HCT116 (cell line): Measurements from ENCODE around the gene KRT17. TPM values are rescaled to one million over a fixed set of nuclear protein-coding genes. Genes with fewer than 3 reads are reported as not detected.

Experiments used
- ATAC-seq: fragments of 200-7000 bp; cut with Tn5 transposase; 2 replicates; pipeline ENCODE4 v1.9.1; 2020; ENCODE audit warnings: mild to moderate bottlenecking, moderate library complexity
- BruUV-seq: library from RNA; stranded (reverse); fragments of 400-500 nt; replicated peaks from 2 replicates; lab custom pipeline; 2021; lab: Mats Ljungman, UMichigan
- CTCF ChIA-PET: fragments of 300-600 bp; sonication (Branson Sonifier 250); formaldehyde crosslinking; loops from one replicate; lab custom pipeline; 2021; ENCODE audit warnings: antibody characterized with exemption; lab: Charles Lee
- POLR2A ChIA-PET: fragments of 300-600, 350-600 bp; sonication (Branson Sonifier 250); formaldehyde crosslinking; loops from one replicate; lab custom pipeline; 2021; ENCODE audit warnings: antibody characterized with exemption; lab: Charles Lee
- RAD21 ChIA-PET, 2 experiments: fragments of 300-600 bp; sonication (Branson Sonifier 250); formaldehyde crosslinking; loops; one replicate each; lab custom pipeline; 2023; ENCODE audit warnings: low total read pairs in 2 of 2; ENCODE audit not compliant: uncharacterized antibody in 2 of 2, unreplicated experiment in 2 of 2, low non-redundant PET in 1 of 2; lab: Charles Lee
- DNase-seq: peaks from one replicate; pipeline ENCODE4 v3.0.0-alpha.2; 2010; ENCODE audit warnings: low read depth, low spot score
- H2AFZ ChIP-seq: fragments of 200-600 bp; shearing (Covaris generic), sonication (generic); 2 replicates; pipeline ENCODE4 v1.6.1; 2017; ENCODE audit warnings: low read depth, mixed run types, mixed read lengths, antibody characterized with exemption, low read length; ENCODE audit not compliant: poor library complexity, severe bottlenecking
- H3K27ac ChIP-seq: 2 replicates; pipeline ENCODE4 v1.5.1; 2012; ENCODE audit warnings: low read depth, low read length
- H3K27me3 ChIP-seq: fragments of 200-600 bp; sonication (generic); 2 replicates; pipeline ENCODE4 v1.6.1; 2016; ENCODE audit warnings: mixed run types, low read length, mixed read lengths; ENCODE audit not compliant: insufficient read depth
- H3K36me3 ChIP-seq, 2 experiments: fragments of 200-500 bp in 1 of 2; fragments of 200-600 bp in 1 of 2; sonication (Bioruptor generic) in 1 of 2; sonication (generic) in 1 of 2; 2 replicates each; pipeline versions ENCODE4 v1.5.1 to v1.6.1; 2014 to 2016; ENCODE audit warnings: low read length in 2 of 2, inconsistent platforms in 1 of 2, mixed read lengths in 1 of 2, mixed run types in 1 of 2; ENCODE audit not compliant: insufficient read depth in 2 of 2, control insufficient read depth in 1 of 2
- H3K4me1 ChIP-seq, 2 experiments: fragments of 200-600 bp in 1 of 2; sonication (generic) in 1 of 2; 2 replicates each; pipeline versions ENCODE4 v1.5.1 to v1.6.1; 2012 to 2017; ENCODE audit warnings: low read length in 2 of 2, inconsistent platforms in 1 of 2, mild to moderate bottlenecking in 1 of 2, mixed read lengths in 1 of 2, mixed run types in 1 of 2, moderate library complexity in 1 of 2; ENCODE audit not compliant: insufficient read depth in 2 of 2, control insufficient read depth in 1 of 2
- H3K4me2 ChIP-seq: fragments of 200-600 bp; sonication (generic); 2 replicates; pipeline ENCODE4 v1.6.1; 2017; ENCODE audit warnings: mixed run types, low read length, mixed read lengths
- H3K4me3 ChIP-seq, 2 experiments: fragments of 200-600 bp in 1 of 2; sonication (generic) in 1 of 2; replicated peaks in 1 of 2; 2 replicates each; pipeline ENCODE4 v1.5.1; 2011 to 2016; ENCODE audit warnings: low read length in 2 of 2, control low read depth in 1 of 2, low read depth in 1 of 2, mild to moderate bottlenecking in 1 of 2, mixed read lengths in 1 of 2, mixed run types in 1 of 2
- H3K79me2 ChIP-seq: fragments of 200-600 bp; sonication (generic); 2 replicates; pipeline ENCODE4 v1.6.1; 2017; ENCODE audit warnings: mild to moderate bottlenecking, mixed run types, low read length, moderate library complexity, mixed read lengths; ENCODE audit not compliant: insufficient read depth
- H3K9ac ChIP-seq: fragments of 200-600 bp; sonication (generic); 2 replicates; pipeline ENCODE4 v1.6.1; 2016; ENCODE audit warnings: low read length, mixed read lengths
- H3K9me2 ChIP-seq: fragments of 200-600 bp; sonication (generic), shearing (Covaris generic); 2 replicates; pipeline ENCODE4 v1.6.1; 2017; ENCODE audit warnings: mixed run types, mild to moderate bottlenecking, moderate library complexity; ENCODE audit not compliant: insufficient read depth
- H3K9me3 ChIP-seq, 2 experiments: fragments of 200-500 bp in 1 of 2; fragments of 200-600 bp in 1 of 2; sonication (Bioruptor generic) in 1 of 2; sonication (generic) in 1 of 2; 2 replicates each; pipeline ENCODE4 v1.6.1; 2014 to 2017; ENCODE audit warnings: low read length in 2 of 2, mixed read lengths in 2 of 2, inconsistent platforms in 1 of 2, low read depth in 1 of 2, mild to moderate bottlenecking in 1 of 2, mixed run types in 1 of 2, moderate library complexity in 1 of 2; ENCODE audit not compliant: control insufficient read depth in 1 of 2, insufficient read depth in 1 of 2
- H4K20me1 ChIP-seq: fragments of 200-600 bp; sonication (generic), shearing (Covaris generic); 2 replicates; pipeline ENCODE4 v1.6.1; 2017; ENCODE audit warnings: mixed run types, mild to moderate bottlenecking, moderate library complexity; ENCODE audit not compliant: insufficient read depth
- CEBPB ChIP-seq: IDR thresholded peaks from 2 replicates; pipeline ENCODE4 v1.6.1; 2012; ENCODE audit warnings: low read depth
- FOSL1 ChIP-seq: IDR thresholded peaks from 2 replicates; pipeline ENCODE4 v1.6.1; 2012; ENCODE audit warnings: low read depth
- JUND ChIP-seq: IDR thresholded peaks from 2 replicates; pipeline ENCODE4 v1.6.1; 2012
- POLR2A ChIP-seq: IDR thresholded peaks from 2 replicates; pipeline ENCODE4 v1.7.0; 2011; ENCODE audit warnings: borderline replicate concordance; ENCODE audit not compliant: insufficient read depth, insufficient read length; ENCODE audit errors: extremely low read depth
- SP1 ChIP-seq: IDR thresholded peaks from 2 replicates; pipeline ENCODE4 v1.6.1; 2012; ENCODE audit warnings: low read depth
- TCF7L2 ChIP-seq: IDR thresholded peaks from 2 replicates; pipeline ENCODE4 v1.7.0; 2011; ENCODE audit warnings: borderline replicate concordance, inconsistent platforms; ENCODE audit not compliant: insufficient read depth, insufficient read length; ENCODE audit errors: extremely low read depth
- YY1 ChIP-seq: IDR thresholded peaks from 2 replicates; pipeline ENCODE4 v1.6.1; 2011; ENCODE audit warnings: low read length, low read depth, moderate library complexity, mild to moderate bottlenecking; ENCODE audit not compliant: insufficient replicate concordance; ENCODE audit errors: extremely low read depth
- ZFX ChIP-seq: fragments of 450-650 bp; IDR thresholded peaks from 2 replicates; pipeline ENCODE4 v1.6.1; 2017
- intact Hi-C: fragments of 100-400 bp; cut with micrococcal nuclease; formaldehyde crosslinking; loops from 2 replicates; pipeline ENCODE4 v1.10.0; 2022
- total RNA-seq: library from RNA; stranded (reverse); gene quantifications from one replicate; pipeline ENCODE4 v1.2.1, GENCODE V29; 2021; ENCODE audit not compliant: unreplicated experiment
- TF ChIP-seq, protein P1 (sequence below): IDR thresholded peaks from 2 replicates; pipeline ENCODE4 v1.6.1; 2012; ENCODE audit warnings: low read depth
- TF ChIP-seq, protein P2 (sequence below): IDR thresholded peaks from 2 replicates; pipeline ENCODE4 v1.6.1; 2012
- TF ChIP-seq, protein P3 (sequence below), 3 experiments: fragments of 200-600 bp in 1 of 3; sonication (generic) in 1 of 3; IDR thresholded peaks in 2 of 3; conservative IDR thresholded peaks in 1 of 3; 2 replicates each; pipeline ENCODE4 v1.5.1; 2012 to 2017; ENCODE audit warnings: low read depth in 2 of 3, low read length in 2 of 3, antibody characterized with exemption in 1 of 3, borderline replicate concordance in 1 of 3, control low read depth in 1 of 3, mild to moderate bottlenecking in 1 of 3, mixed read lengths in 1 of 3, mixed run types in 1 of 3, moderate library complexity in 1 of 3; ENCODE audit not compliant: insufficient read depth in 1 of 3

The KRT17 gene
- total RNA-seq, 1 experiment from 2014 or later = not detected

DNA sequence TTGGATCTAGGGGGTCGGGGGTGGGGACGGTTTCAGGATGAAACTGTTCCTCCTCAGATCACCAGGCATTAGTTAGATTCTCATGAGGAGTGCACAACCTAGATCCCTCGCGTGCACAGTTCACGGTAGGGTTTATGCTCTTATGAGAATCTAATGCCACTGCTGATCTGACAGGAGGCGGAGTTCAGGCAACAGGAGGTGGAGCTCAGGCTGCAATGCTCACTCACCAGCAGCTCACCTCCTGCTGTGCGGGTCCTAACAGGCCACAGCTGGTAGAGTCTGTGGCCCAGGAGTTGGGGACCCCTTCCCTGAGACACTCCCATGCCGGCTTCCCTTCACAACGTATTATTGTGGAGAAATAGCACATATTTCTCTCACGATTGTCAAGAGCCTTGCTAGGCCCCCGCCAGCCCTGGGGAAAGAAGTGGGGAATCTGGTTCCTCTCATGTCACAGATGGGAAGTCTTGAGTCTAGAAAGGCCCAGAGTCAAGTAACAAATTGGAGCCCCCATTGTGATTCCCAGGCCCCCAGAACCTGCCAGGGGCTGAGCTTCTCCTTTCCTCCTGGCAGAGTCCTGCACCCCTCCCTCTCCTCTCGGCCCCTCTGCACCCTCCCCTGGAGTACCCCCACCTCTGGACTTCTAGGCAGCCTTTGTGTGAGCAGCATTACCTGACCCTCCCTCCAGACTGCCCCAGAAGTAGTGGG is 31.6 kb downstream of the KRT17 start (continued):
- TF ChIP-seq, protein P1, sequence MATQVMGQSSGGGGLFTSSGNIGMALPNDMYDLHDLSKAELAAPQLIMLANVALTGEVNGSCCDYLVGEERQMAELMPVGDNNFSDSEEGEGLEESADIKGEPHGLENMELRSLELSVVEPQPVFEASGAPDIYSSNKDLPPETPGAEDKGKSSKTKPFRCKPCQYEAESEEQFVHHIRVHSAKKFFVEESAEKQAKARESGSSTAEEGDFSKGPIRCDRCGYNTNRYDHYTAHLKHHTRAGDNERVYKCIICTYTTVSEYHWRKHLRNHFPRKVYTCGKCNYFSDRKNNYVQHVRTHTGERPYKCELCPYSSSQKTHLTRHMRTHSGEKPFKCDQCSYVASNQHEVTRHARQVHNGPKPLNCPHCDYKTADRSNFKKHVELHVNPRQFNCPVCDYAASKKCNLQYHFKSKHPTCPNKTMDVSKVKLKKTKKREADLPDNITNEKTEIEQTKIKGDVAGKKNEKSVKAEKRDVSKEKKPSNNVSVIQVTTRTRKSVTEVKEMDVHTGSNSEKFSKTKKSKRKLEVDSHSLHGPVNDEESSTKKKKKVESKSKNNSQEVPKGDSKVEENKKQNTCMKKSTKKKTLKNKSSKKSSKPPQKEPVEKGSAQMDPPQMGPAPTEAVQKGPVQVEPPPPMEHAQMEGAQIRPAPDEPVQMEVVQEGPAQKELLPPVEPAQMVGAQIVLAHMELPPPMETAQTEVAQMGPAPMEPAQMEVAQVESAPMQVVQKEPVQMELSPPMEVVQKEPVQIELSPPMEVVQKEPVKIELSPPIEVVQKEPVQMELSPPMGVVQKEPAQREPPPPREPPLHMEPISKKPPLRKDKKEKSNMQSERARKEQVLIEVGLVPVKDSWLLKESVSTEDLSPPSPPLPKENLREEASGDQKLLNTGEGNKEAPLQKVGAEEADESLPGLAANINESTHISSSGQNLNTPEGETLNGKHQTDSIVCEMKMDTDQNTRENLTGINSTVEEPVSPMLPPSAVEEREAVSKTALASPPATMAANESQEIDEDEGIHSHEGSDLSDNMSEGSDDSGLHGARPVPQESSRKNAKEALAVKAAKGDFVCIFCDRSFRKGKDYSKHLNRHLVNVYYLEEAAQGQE = no peak
- TF ChIP-seq, protein P2, sequence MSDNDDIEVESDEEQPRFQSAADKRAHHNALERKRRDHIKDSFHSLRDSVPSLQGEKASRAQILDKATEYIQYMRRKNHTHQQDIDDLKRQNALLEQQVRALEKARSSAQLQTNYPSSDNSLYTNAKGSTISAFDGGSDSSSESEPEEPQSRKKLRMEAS = no peak
- TF ChIP-seq SP1 (no peak), ZFX (no peak), CEBPB (no peak), YY1 (no peak)
- TF ChIP-seq, all 23 proteins: peak for 0

DNA sequence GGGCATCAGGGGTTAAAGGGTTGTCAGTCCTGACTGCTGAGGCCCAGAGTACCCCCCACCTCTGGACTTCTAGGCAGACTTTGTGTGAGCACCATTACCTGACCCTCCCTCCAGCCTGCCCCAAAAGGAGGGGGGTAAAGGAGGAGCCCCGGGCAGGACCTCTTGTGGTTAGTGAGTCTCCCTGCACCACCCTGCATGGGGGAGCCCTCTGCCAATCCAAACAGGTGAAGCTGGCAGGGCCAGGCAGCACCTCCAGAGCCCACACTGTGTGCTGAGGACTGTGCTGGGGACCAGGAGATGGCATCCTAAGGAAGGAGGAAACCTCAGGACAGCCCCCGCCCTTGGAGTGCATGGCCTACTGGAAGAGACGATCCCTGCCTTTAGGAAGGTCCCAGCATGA is 35.1 kb downstream of the KRT17 start:
- Histone ChIP-seq H2AFZ (no peak overlapping the region), H3K9ac (no peak overlapping the region), H4K20me1 (no peaks in the 10 kb centered on the region), H3K36me3 (no peaks in the 10 kb centered on the region), H3K79me2 (no peaks in the 10 kb centered on the region), H3K9me2 (no peaks in the 10 kb centered on the region), H3K27me3 (no peaks in the 10 kb centered on the region), H3K4me1 (peaks cover 0 to 8% of the 10 kb centered on the region in 2 experiments; a peak in 1 of 4 replicates), H3K4me3 (no peak overlapping the region), H3K9me3 (no peaks in the 10 kb centered on the region), H3K27ac (no peak overlapping the region), H3K4me2 (no peak overlapping the region)
- ChIA-PET POLR2A (no interaction called here), RAD21 (no interaction called here), CTCF (no interaction called here)
- TF ChIP-seq, protein P1 = no peak
- no peak for TF ChIP-seq CEBPB
- TF ChIP-seq SP1 = no peak
- TF ChIP-seq, protein P2 = no peak
- TF ChIP-seq, protein P3, sequence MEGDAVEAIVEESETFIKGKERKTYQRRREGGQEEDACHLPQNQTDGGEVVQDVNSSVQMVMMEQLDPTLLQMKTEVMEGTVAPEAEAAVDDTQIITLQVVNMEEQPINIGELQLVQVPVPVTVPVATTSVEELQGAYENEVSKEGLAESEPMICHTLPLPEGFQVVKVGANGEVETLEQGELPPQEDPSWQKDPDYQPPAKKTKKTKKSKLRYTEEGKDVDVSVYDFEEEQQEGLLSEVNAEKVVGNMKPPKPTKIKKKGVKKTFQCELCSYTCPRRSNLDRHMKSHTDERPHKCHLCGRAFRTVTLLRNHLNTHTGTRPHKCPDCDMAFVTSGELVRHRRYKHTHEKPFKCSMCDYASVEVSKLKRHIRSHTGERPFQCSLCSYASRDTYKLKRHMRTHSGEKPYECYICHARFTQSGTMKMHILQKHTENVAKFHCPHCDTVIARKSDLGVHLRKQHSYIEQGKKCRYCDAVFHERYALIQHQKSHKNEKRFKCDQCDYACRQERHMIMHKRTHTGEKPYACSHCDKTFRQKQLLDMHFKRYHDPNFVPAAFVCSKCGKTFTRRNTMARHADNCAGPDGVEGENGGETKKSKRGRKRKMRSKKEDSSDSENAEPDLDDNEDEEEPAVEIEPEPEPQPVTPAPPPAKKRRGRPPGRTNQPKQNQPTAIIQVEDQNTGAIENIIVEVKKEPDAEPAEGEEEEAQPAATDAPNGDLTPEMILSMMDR (IDR thresholded peaks at IDR 0.05 in 2 of 3, conservative IDR thresholded peaks at IDR 0.05 in 1 of 3; ENCODE audit: borderline replicate concordance in 1 of 3, insufficient read depth in 1 of 3, low read depth in 2 of 3, low read length in 2 of 3) = no peak
- TF ChIP-seq POLR2A = no peak
- no peak for TF ChIP-seq FOSL1
- TF ChIP-seq JUND = no peak
- no peak for TF ChIP-seq TCF7L2
- intact Hi-C loops = no loop called here
- ATAC-seq (no peak), DNase-seq (no peak)
- no TSS peak for BruUV-seq
